ENCODE results near the gene RAD51B.

The RAD51B gene

GRCh38 chr14:68599896-68600610, 780.5 kb downstream of the RAD51B start:
- H3K4me3 ChIP-seq (ENCODE audit: low read depth, low read length), result no peak overlapping the region
- no peak for TF ChIP-seq CTCF (IDR thresholded peaks at IDR 0.05; ENCODE audit: low read depth, low read length, missing control alignments)
- no peak for DNase-seq (ENCODE audit: low read depth)

GRCh38 chr14:68602507-68602906, 782.9 kb downstream of the RAD51B start:
- TF ChIP-seq CTCF (IDR thresholded peaks at IDR 0.05; ENCODE audit: low read depth, low read length, missing control alignments), result no peak
- no peak overlapping the region for H3K4me3 ChIP-seq (ENCODE audit: low read depth, low read length)
- no peak for DNase-seq (ENCODE audit: low read depth)

- H3K4me3 ChIP-seq (ENCODE audit: low read depth, low read length), result no peak overlapping the region
- DNase-seq (ENCODE audit: low read depth), result no peak
- no peak for TF ChIP-seq CTCF (IDR thresholded peaks at IDR 0.05; ENCODE audit: low read depth, low read length, missing control alignments)
Measured at GRCh38 chr14:68603533-68604360, 784.2 kb downstream of the RAD51B start.

GRCh38 chr14:68604361-68604730, 784.8 kb downstream of the RAD51B start:
- DNase-seq (ENCODE audit: low read depth), result no peak
- no peak for TF ChIP-seq CTCF (IDR thresholded peaks at IDR 0.05; ENCODE audit: low read depth, low read length, missing control alignments)

GRCh38 chr14:68604822-68605221, 785.2 kb downstream of the RAD51B start:
- no peak for DNase-seq (ENCODE audit: low read depth)
- no peak for TF ChIP-seq CTCF (IDR thresholded peaks at IDR 0.05; ENCODE audit: low read depth, low read length, missing control alignments)
- H3K4me3 ChIP-seq (ENCODE audit: low read depth, low read length), result no peak overlapping the region

More at GRCh38 chr14:68604361-68604730, 784.8 kb downstream of the RAD51B start:
- H3K4me3 ChIP-seq (ENCODE audit: low read depth, low read length), result no peak overlapping the region

GRCh38 chr14:68606176-68606575, 786.6 kb downstream of the RAD51B start:
- DNase-seq (ENCODE audit: low read depth), result no peak
- H3K4me3 ChIP-seq (ENCODE audit: low read depth, low read length), result no peak overlapping the region
- no peak for TF ChIP-seq CTCF (IDR thresholded peaks at IDR 0.05; ENCODE audit: low read depth, low read length, missing control alignments)
